PFSK-1 (cell line): Measurements from ENCODE around the gene SEMA3F.

Experiments used
- FOXP2 ChIP-seq: optimal IDR thresholded peaks from 2 replicates; pipeline ENCODE3; 2011; ENCODE audit warnings: borderline replicate concordance, control low read depth, inconsistent platforms; ENCODE audit not compliant: insufficient read depth; ENCODE audit errors: extremely low read length, extremely low read depth
- POLR2AphosphoS5 ChIP-seq: IDR thresholded peaks from 2 replicates; pipeline ENCODE4 v1.6.1; 2012; ENCODE audit warnings: low read depth, mild to moderate bottlenecking, control low read depth, low read length, moderate library complexity
- REST ChIP-seq, 2 experiments: IDR thresholded peaks; 2 replicates each; pipeline versions ENCODE4 v1.6.1 to v1.8.0; 2011 to 2012; ENCODE audit warnings: low read depth in 2 of 2, low read length in 2 of 2, control low read depth in 1 of 2, inconsistent platforms in 1 of 2, mild to moderate bottlenecking in 1 of 2, moderate library complexity in 1 of 2; ENCODE audit not compliant: insufficient read depth in 1 of 2
- SIN3A ChIP-seq: IDR thresholded peaks from 2 replicates; pipeline ENCODE4 v1.6.1; 2012; ENCODE audit warnings: mild to moderate bottlenecking, low read length, moderate library complexity, borderline replicate concordance; ENCODE audit not compliant: insufficient read depth
- TAF1 ChIP-seq: IDR thresholded peaks from 2 replicates; pipeline ENCODE4 v1.6.1; 2012; ENCODE audit warnings: low read length, control low read depth, borderline replicate concordance; ENCODE audit not compliant: insufficient read depth

SEMA3F gene

GRCh38 chr3:50193286-50193685 lies 38.2 kb downstream of the SEMA3F start:
- TF ChIP-seq POLR2AphosphoS5: no peak
- TF ChIP-seq FOXP2: no peak
- no peak for TF ChIP-seq SIN3A
- no peak for TF ChIP-seq TAF1
- no peak for TF ChIP-seq REST (IDR thresholded peaks at IDR 0.05; ENCODE audit: insufficient read depth in 1 of 2, low read depth in 2 of 2, low read length in 2 of 2)

GRCh38 chr3:50193746-50194127 lies 38.6 kb downstream of the SEMA3F start:
- TF ChIP-seq FOXP2: no peak
- no peak for TF ChIP-seq SIN3A
- no peak for TF ChIP-seq TAF1
- TF ChIP-seq POLR2AphosphoS5: no peak
- TF ChIP-seq REST (IDR thresholded peaks at IDR 0.05; ENCODE audit: insufficient read depth in 1 of 2, low read depth in 2 of 2, low read length in 2 of 2): no peak

GRCh38 chr3:50194128-50194902 lies 39.2 kb downstream of the SEMA3F start:
- no peak for TF ChIP-seq REST (IDR thresholded peaks at IDR 0.05; ENCODE audit: insufficient read depth in 1 of 2, low read depth in 2 of 2, low read length in 2 of 2)
- no peak for TF ChIP-seq TAF1
- TF ChIP-seq SIN3A: no peak
- TF ChIP-seq FOXP2: no peak
- no peak for TF ChIP-seq POLR2AphosphoS5

- TF ChIP-seq REST (IDR thresholded peaks at IDR 0.05; ENCODE audit: insufficient read depth in 1 of 2, low read depth in 2 of 2, low read length in 2 of 2): no peak
Measured at GRCh38 chr3:50194903-50195500, 39.9 kb downstream of the SEMA3F start.
